Measurements from ENCODE around the gene IGSF9.

IGSF9 gene

GRCh38 chr1:159992161-159992560, 46.7 kb upstream of the IGSF9 start:
- Histone ChIP-seq H2AFZ (ENCODE audit: low read length) (no peak overlapping the region), H3K9me3 (replicated peaks; ENCODE audit: insufficient read depth, low read length) (no peaks in the 10 kb centered on the region), H3K36me3 (replicated peaks; ENCODE audit: insufficient read depth, low read length) (no peaks in the 10 kb centered on the region), H3K4me2 (ENCODE audit: low read depth, low read length) (no peak overlapping the region), H3F3A (ENCODE audit: insufficient read depth, low read length) (no peaks in the 10 kb centered on the region), H3K27ac (ENCODE audit: low read length) (no peak overlapping the region), H3K4me1 (ENCODE audit: low read length) (no peaks in the 10 kb centered on the region), H4K20me1 (ENCODE audit: insufficient read depth, low read length) (no peaks in the 10 kb centered on the region), H3K9me2 (replicated peaks; ENCODE audit: insufficient read depth, low read length) (no peaks in the 10 kb centered on the region), H3K79me2 (ENCODE audit: low read length) (no peaks in the 10 kb centered on the region), H3K27me3 (replicated peaks; ENCODE audit: insufficient read depth, low read length) (no peaks in the 10 kb centered on the region), H3K4me3 (ENCODE audit: low read length) (no peak overlapping the region), H3K9ac (ENCODE audit: low read length) (no peak overlapping the region)
- DNase-seq = no peak
- TF ChIP-seq EZH2phosphoT487 (IDR thresholded peaks at IDR 0.05; ENCODE audit: low read length) = no peak
- no peak for TF ChIP-seq EZH2 (optimal IDR thresholded peaks at IDR 0.05; ENCODE audit: low read depth, low read length)
- no peak for TF ChIP-seq CTCF (IDR thresholded peaks at IDR 0.05; ENCODE audit: low read length)

- Histone ChIP-seq H3K4me3 (ENCODE audit: low read length) (no peak overlapping the region), H3K27me3 (replicated peaks; ENCODE audit: insufficient read depth, low read length) (no peaks in the 10 kb centered on the region), H3K4me2 (ENCODE audit: low read depth, low read length) (no peak overlapping the region), H3K9me3 (replicated peaks; ENCODE audit: insufficient read depth, low read length) (no peaks in the 10 kb centered on the region), H4K20me1 (ENCODE audit: insufficient read depth, low read length) (no peaks in the 10 kb centered on the region), H3K27ac (ENCODE audit: low read length) (no peak overlapping the region), H3K79me2 (ENCODE audit: low read length) (no peaks in the 10 kb centered on the region), H3K9ac (ENCODE audit: low read length) (no peak overlapping the region), H3K4me1 (ENCODE audit: low read length) (no peaks in the 10 kb centered on the region), H3K36me3 (replicated peaks; ENCODE audit: insufficient read depth, low read length) (no peaks in the 10 kb centered on the region), H2AFZ (ENCODE audit: low read length) (no peak overlapping the region), H3K9me2 (replicated peaks; ENCODE audit: insufficient read depth, low read length) (no peaks in the 10 kb centered on the region), H3F3A (ENCODE audit: insufficient read depth, low read length) (no peaks in the 10 kb centered on the region)
- DNase-seq = no peak
- TF ChIP-seq EZH2 (optimal IDR thresholded peaks at IDR 0.05; ENCODE audit: low read depth, low read length) = no peak
- no peak for TF ChIP-seq CTCF (IDR thresholded peaks at IDR 0.05; ENCODE audit: low read length)
- TF ChIP-seq EZH2phosphoT487 (IDR thresholded peaks at IDR 0.05; ENCODE audit: low read length) = no peak
Measured at GRCh38 chr1:159991513-159991912, 46.1 kb upstream of the IGSF9 start.

- H3K9me2 ChIP-seq (replicated peaks; ENCODE audit: insufficient read depth, low read length) = no peaks in the 10 kb centered on the region
- no peak overlapping the region for H3K9ac ChIP-seq (ENCODE audit: low read length)
- no peak for TF ChIP-seq EZH2phosphoT487 (IDR thresholded peaks at IDR 0.05; ENCODE audit: low read length)
- no peak for TF ChIP-seq CTCF (IDR thresholded peaks at IDR 0.05; ENCODE audit: low read length)
- H3K4me3 ChIP-seq (ENCODE audit: low read length) = no peak overlapping the region
- H3K4me1 ChIP-seq (ENCODE audit: low read length) = no peaks in the 10 kb centered on the region
- no peaks in the 10 kb centered on the region for H3K27me3 ChIP-seq (replicated peaks; ENCODE audit: insufficient read depth, low read length)
- H2AFZ ChIP-seq (ENCODE audit: low read length) = no peak overlapping the region
- no peak overlapping the region for H3K27ac ChIP-seq (ENCODE audit: low read length)
- no peak overlapping the region for H3K4me2 ChIP-seq (ENCODE audit: low read depth, low read length)
- H3K79me2 ChIP-seq (ENCODE audit: low read length) = no peaks in the 10 kb centered on the region
- no peaks in the 10 kb centered on the region for H3F3A ChIP-seq (ENCODE audit: insufficient read depth, low read length)
- no peaks in the 10 kb centered on the region for H4K20me1 ChIP-seq (ENCODE audit: insufficient read depth, low read length)
- no peaks in the 10 kb centered on the region for H3K36me3 ChIP-seq (replicated peaks; ENCODE audit: insufficient read depth, low read length)
- no peaks in the 10 kb centered on the region for H3K9me3 ChIP-seq (replicated peaks; ENCODE audit: insufficient read depth, low read length)
- no peak for DNase-seq
Measured at GRCh38 chr1:159990005-159990404, 44.6 kb upstream of the IGSF9 start.

All from MM.1S (cell line).